ENCODE results near the gene NCKIPSD. TPM values are rescaled to one million over a fixed set of nuclear protein-coding genes. Genes with fewer than 3 reads are reported as not detected.
A peak's percentile ranks its signal among the peaks of the same experiment; 100 is the strongest.

Gene NCKIPSD
- polyA plus RNA-seq, 3 donors: 4.2 to 14.8 (median 4.3) TPM

DNA sequence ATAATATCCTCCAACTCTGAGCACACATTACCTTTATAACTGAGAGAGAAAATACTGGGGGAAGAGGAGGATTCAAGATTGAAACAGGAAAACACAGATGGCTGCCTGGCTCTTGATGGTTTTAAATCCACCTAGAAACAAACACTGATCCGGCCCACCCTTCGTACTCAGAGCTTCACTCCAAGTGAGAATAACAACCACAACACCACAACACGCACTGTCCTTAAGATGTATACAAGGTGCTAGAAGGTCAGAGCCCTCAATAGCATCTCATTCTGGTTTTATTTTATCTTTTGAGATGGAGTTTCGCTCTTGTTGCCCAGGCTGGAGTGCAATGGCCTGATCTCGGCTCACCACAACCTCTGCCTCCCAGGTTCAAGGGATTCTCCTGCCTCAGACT lies 21.4 kb upstream of the NCKIPSD start:
- no peaks in the 10 kb centered on the region for H3K4me1 ChIP-seq (ENCODE audit: control insufficient read depth in 1 of 2, insufficient read depth in 2 of 2, low read length in 2 of 2)
- no peak overlapping the region for H3K27ac ChIP-seq (ENCODE audit: low read depth in 1 of 2, low read length in 2 of 2)
- H3K27me3 Mint-ChIP-seq (ENCODE audit: low read depth in 3 of 3): no peaks in the 10 kb centered on the region
- no peak overlapping the region for H3K4me2 ChIP-seq (replicated peaks; ENCODE audit: extremely low read depth, low read length, poor library complexity, severe bottlenecking)
- peak overlapping the region in 2 of 7 donors; percentile 37 to 78 for H3K27ac Mint-ChIP-seq
- H3K9ac ChIP-seq (ENCODE audit: insufficient read depth, low read length, poor library complexity, severe bottlenecking): no peak overlapping the region
- H2AFZ ChIP-seq (ENCODE audit: insufficient read depth, low read depth, low read length, poor library complexity, severe bottlenecking): no peak overlapping the region
- H3K4me1 Mint-ChIP-seq: peaks cover 5% of the 10 kb centered on the region
- H3K36me3 ChIP-seq (replicated peaks in 1 of 2; ENCODE audit: control insufficient read depth in 1 of 2, insufficient read depth in 2 of 2, low read length in 2 of 2): peaks cover 45 to 67% of the 10 kb centered on the region in 2 donors
- H3K4me3 ChIP-seq (replicated peaks in 1 of 3; ENCODE audit: low read depth in 2 of 3, low read length in 3 of 3): no peak overlapping the region
- H3K9me3 Mint-ChIP-seq: no peaks in the 10 kb centered on the region
- peaks cover 95% of the 10 kb centered on the region for H4K20me1 ChIP-seq (ENCODE audit: insufficient read depth, low read length)
- H3K9me3 ChIP-seq (replicated peaks in 1 of 2; ENCODE audit: control insufficient read depth in 1 of 2, insufficient read depth in 1 of 2, low read length in 2 of 2): no peaks in the 10 kb centered on the region
- H3K79me2 ChIP-seq (ENCODE audit: insufficient read depth, low read length): peaks cover 99% of the 10 kb centered on the region
- H3K27me3 ChIP-seq (ENCODE audit: control insufficient read depth in 2 of 2, insufficient read depth in 2 of 2, low read length in 2 of 2): no peaks in the 10 kb centered on the region
- no peak overlapping the region for H3K4me3 Mint-ChIP-seq
- peaks cover 30 to 74% of the 10 kb centered on the region in 2 donors for H3K36me3 Mint-ChIP-seq
- DNase-seq: no peak
- 100% methylated on average over 2 of the region's 5 CpGs for whole genome bisulfite sequencing (ENCODE audit: insufficient coverage)
- intact Hi-C loops (cut with micrococcal nuclease): no loop called here
- TF ChIP-seq, protein P1, sequence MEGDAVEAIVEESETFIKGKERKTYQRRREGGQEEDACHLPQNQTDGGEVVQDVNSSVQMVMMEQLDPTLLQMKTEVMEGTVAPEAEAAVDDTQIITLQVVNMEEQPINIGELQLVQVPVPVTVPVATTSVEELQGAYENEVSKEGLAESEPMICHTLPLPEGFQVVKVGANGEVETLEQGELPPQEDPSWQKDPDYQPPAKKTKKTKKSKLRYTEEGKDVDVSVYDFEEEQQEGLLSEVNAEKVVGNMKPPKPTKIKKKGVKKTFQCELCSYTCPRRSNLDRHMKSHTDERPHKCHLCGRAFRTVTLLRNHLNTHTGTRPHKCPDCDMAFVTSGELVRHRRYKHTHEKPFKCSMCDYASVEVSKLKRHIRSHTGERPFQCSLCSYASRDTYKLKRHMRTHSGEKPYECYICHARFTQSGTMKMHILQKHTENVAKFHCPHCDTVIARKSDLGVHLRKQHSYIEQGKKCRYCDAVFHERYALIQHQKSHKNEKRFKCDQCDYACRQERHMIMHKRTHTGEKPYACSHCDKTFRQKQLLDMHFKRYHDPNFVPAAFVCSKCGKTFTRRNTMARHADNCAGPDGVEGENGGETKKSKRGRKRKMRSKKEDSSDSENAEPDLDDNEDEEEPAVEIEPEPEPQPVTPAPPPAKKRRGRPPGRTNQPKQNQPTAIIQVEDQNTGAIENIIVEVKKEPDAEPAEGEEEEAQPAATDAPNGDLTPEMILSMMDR (IDR thresholded peaks at IDR 0.05): no peak

DNA sequence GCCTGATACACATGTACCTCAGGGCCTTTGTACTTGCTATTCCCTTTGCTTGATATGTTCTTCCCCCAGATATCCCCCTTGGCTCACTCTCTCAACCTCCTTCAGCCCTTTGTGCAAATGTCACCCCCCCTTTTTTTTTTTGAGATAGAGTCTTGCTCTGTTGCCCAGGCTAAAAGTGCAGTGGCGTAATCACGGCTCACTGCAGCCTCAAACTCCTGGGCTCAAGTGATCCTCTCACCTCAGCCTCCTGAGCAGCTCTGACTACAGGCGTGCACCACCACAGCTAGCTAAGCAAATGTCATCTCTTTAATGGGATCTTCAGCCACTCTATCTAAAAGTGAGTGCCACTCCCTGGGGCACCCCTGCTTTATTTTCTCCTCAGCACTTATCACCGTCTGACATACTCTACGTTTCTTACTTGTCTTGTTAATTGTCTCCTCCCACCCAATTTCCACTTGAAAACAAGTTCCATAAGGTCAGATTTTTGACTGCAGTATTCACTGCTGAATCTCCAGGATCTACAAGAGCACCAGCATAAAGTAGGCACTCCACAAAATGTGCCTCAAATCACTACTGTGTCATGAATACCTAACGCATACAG lies 16.7 kb upstream of the NCKIPSD start:
- no peak overlapping the region for H3K4me3 ChIP-seq (replicated peaks in 1 of 3; ENCODE audit: low read depth in 2 of 3, low read length in 3 of 3)
- no peaks in the 10 kb centered on the region for H3K4me1 ChIP-seq (ENCODE audit: control insufficient read depth in 1 of 2, insufficient read depth in 2 of 2, low read length in 2 of 2)
- H3K9me3 Mint-ChIP-seq: no peaks in the 10 kb centered on the region
- no peak overlapping the region for H3K9ac ChIP-seq (ENCODE audit: insufficient read depth, low read length, poor library complexity, severe bottlenecking)
- no peak overlapping the region for H3K27ac ChIP-seq (ENCODE audit: low read depth in 1 of 2, low read length in 2 of 2)
- TF ChIP-seq, protein P1 (IDR thresholded peaks at IDR 0.05): no peak
- peaks cover 30 to 61% of the 10 kb centered on the region in 2 donors for H3K36me3 ChIP-seq (replicated peaks in 1 of 2; ENCODE audit: control insufficient read depth in 1 of 2, insufficient read depth in 2 of 2, low read length in 2 of 2)
- peaks cover 98% of the 10 kb centered on the region for H3K79me2 ChIP-seq (ENCODE audit: insufficient read depth, low read length)
- no peak overlapping the region for H3K4me3 Mint-ChIP-seq
- H3K4me2 ChIP-seq (replicated peaks; ENCODE audit: extremely low read depth, low read length, poor library complexity, severe bottlenecking): no peak overlapping the region
- peak overlapping the region in 4 of 7 donors; percentile 0 to 20 (median 16) for H3K27ac Mint-ChIP-seq
- H3K27me3 Mint-ChIP-seq (ENCODE audit: low read depth in 3 of 3): no peaks in the 10 kb centered on the region
- DNase-seq: no peak
- H3K4me1 Mint-ChIP-seq: peaks cover 1% of the 10 kb centered on the region
- H4K20me1 ChIP-seq (ENCODE audit: insufficient read depth, low read length): peaks cover 97% of the 10 kb centered on the region
- peaks cover 16 to 54% of the 10 kb centered on the region in 2 donors for H3K36me3 Mint-ChIP-seq
- H3K9me3 ChIP-seq (replicated peaks in 1 of 2; ENCODE audit: control insufficient read depth in 1 of 2, insufficient read depth in 1 of 2, low read length in 2 of 2): no peaks in the 10 kb centered on the region
- intact Hi-C loops (cut with micrococcal nuclease): no loop called here
- no peak overlapping the region for H2AFZ ChIP-seq (ENCODE audit: insufficient read depth, low read depth, low read length, poor library complexity, severe bottlenecking)
- 100% methylated on average over 5 of the region's 6 CpGs for WGBS (ENCODE audit: insufficient coverage)
- no peaks in the 10 kb centered on the region for H3K27me3 ChIP-seq (ENCODE audit: control insufficient read depth in 2 of 2, insufficient read depth in 2 of 2, low read length in 2 of 2)

All from CD14-positive monocyte (primary cell).